Left colon (tissue), 2 donors: ENCODE measurements around the gene APBA2. TPM values are rescaled to one million over a fixed set of nuclear protein-coding genes. Genes with fewer than 3 reads are reported as not detected.
"Not testable (repeated sequence)": the region's sequence is repeated elsewhere in the genome, so short reads cannot be mapped to it uniquely, and the experiment has no call there.

Experiments used
- ATAC-seq: fragments of 200-7000 bp; cut with Tn5 transposase; one replicate; pipeline ENCODE4 v1.9.1; 2020; ENCODE audit warnings: mild to moderate bottlenecking, moderate library complexity
- DNase-seq, 2 donors: peaks; one replicate each; pipeline ENCODE4 v3.0.0-alpha.2; 2020
- intact Hi-C, 2 donors: fragments of 100-400 bp; cut with DNase I in 1 of 2; cut with micrococcal nuclease in 1 of 2; formaldehyde crosslinking; loops; one replicate each; pipeline versions ENCODE4 v1.11.2 to v1.14.0; 2022; cut with DNase I, micrococcal nuclease
- total RNA-seq, 2 donors: library from RNA; stranded (reverse); fragmentation: NEBNext Ultra II Directional; extraction: Animal tissue kit (Norgen Biotek cat#: 25700); gene quantifications; one replicate each; pipeline ENCODE4 v1.2.1, GENCODE V29; 2021
- donor health status: DM: no; HTN: no; CAD: no.
- donor health status: DM: yes; HTN: yes; CAD: no.

The APBA2 gene
- total RNA-seq, 2 donors from 2014 or later, result 1.2 to 1.6 TPM

- intact Hi-C loops, ATAC-seq, DNase-seq: not testable (repeated sequence)
Observed at GRCh38 chr15:29167122-29167521, 281.3 kb downstream of the APBA2 start.

Other genes starting within 250 kb of the APBA2 start
- gene GOLGA8M, start 173.6 kb upstream of the APBA2 start, total RNA-seq, result 1 to 10 TPM in 1 of 2 donors, not detected in 1; 1.1 TPM
- gene GOLGA6L7, start 37.3 kb upstream of the APBA2 start, total RNA-seq, result not detected